Fibroblast of lung (primary cell): Measurements from ENCODE around the gene PPFIBP1.

Experiments
- EZH2 ChIP-seq: IDR thresholded peaks from 2 replicates; pipeline ENCODE4 v1.5.1; 2012; ENCODE audit warnings: low read length, control low read depth, mild to moderate bottlenecking; ENCODE audit errors: missing control alignments
- TF ChIP-seq, protein P1 (sequence below), 2 donors: IDR thresholded peaks in 1 of 2; conservative IDR thresholded peaks in 1 of 2; 1 replicate in 1 of 2; 2 replicates in 1 of 2; pipeline ENCODE4 v1.5.1; 2011 to 2012; ENCODE audit warnings: low read length in 2 of 2, control low read depth in 1 of 2, inconsistent platforms in 1 of 2, low read depth in 1 of 2, mild to moderate bottlenecking in 1 of 2

GRCh38 chr12:27511723-27512045, 12.3 kb upstream of the PPFIBP1 start:
- no peak for TF ChIP-seq EZH2
- TF ChIP-seq, protein P1, sequence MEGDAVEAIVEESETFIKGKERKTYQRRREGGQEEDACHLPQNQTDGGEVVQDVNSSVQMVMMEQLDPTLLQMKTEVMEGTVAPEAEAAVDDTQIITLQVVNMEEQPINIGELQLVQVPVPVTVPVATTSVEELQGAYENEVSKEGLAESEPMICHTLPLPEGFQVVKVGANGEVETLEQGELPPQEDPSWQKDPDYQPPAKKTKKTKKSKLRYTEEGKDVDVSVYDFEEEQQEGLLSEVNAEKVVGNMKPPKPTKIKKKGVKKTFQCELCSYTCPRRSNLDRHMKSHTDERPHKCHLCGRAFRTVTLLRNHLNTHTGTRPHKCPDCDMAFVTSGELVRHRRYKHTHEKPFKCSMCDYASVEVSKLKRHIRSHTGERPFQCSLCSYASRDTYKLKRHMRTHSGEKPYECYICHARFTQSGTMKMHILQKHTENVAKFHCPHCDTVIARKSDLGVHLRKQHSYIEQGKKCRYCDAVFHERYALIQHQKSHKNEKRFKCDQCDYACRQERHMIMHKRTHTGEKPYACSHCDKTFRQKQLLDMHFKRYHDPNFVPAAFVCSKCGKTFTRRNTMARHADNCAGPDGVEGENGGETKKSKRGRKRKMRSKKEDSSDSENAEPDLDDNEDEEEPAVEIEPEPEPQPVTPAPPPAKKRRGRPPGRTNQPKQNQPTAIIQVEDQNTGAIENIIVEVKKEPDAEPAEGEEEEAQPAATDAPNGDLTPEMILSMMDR (conservative IDR thresholded peaks at IDR 0.05 in 1 of 2, IDR thresholded peaks at IDR 0.05 in 1 of 2; ENCODE audit: low read depth in 1 of 2, low read length in 2 of 2): no peak
